ENCODE data around the gene PKP4. TPM values are rescaled to one million over a fixed set of nuclear protein-coding genes. Genes with fewer than 3 reads are reported as not detected.
"Not testable (repeated sequence)": the region's sequence is repeated elsewhere in the genome, so short reads cannot be mapped to it uniquely, and the experiment has no call there.

Gene PKP4
- total RNA-seq, 1 experiment from 2014 or later = 37.3 TPM

- DNase-seq (ENCODE audit: low read depth) = no peak
Observed at GRCh38 chr2:158671360-158672245, 214.9 kb downstream of the PKP4 start.

- DNase-seq (ENCODE audit: low read depth) = no peak
Observed at GRCh38 chr2:158676295-158676694, 219.5 kb downstream of the PKP4 start.

DNA sequence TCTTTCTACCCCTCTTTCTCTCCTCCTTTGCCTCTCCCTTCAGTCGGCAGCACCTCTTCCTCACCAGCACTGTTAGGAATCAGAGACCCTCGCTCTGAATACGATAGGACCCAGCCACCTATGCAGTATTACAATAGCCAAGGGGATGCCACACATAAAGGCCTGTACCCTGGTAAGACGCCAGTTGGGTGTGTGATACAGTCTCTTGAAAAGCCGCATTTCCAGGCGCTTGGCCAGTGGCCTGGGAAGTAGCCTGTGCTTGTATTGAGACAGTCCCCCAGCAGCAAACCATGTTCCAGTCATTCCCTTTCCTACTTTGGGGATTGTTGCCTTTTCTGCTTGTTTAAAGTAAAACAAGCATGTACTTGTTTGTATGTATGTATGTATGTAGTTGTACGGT, 219.9 kb downstream of the PKP4 start:
- DNase-seq (ENCODE audit: low read depth) = no peak

GRCh38 chr2:158677542-158677941, 220.8 kb downstream of the PKP4 start:
- DNase-seq (ENCODE audit: low read depth) = no peak

- no peak for DNase-seq (ENCODE audit: low read depth)
Observed at GRCh38 chr2:158681816-158682215, 225.1 kb downstream of the PKP4 start.

GRCh38 chr2:158685646-158686045, 228.9 kb downstream of the PKP4 start:
- DNase-seq (ENCODE audit: low read depth) = no peak

GRCh38 chr2:158686210-158686691, 229.5 kb downstream of the PKP4 start:
- DNase-seq (ENCODE audit: low read depth) = no peak

- no peak for DNase-seq (ENCODE audit: low read depth)
Observed at GRCh38 chr2:158687315-158687714, 230.6 kb downstream of the PKP4 start.

- peak; percentile 73 for DNase-seq (ENCODE audit: low read depth)
Observed at GRCh38 chr2:158688721-158689120, 232.0 kb downstream of the PKP4 start.

- DNase-seq (ENCODE audit: low read depth) = no peak
Observed at GRCh38 chr2:158689391-158689790, 232.6 kb downstream of the PKP4 start.

GRCh38 chr2:158690823-158691222, 234.1 kb downstream of the PKP4 start:
- DNase-seq (ENCODE audit: low read depth) = no peak

GRCh38 chr2:158691619-158692018, 234.9 kb downstream of the PKP4 start:
- no peak for DNase-seq (ENCODE audit: low read depth)

GRCh38 chr2:158692372-158693103, 235.8 kb downstream of the PKP4 start:
- DNase-seq (ENCODE audit: low read depth) = no peak

DNA sequence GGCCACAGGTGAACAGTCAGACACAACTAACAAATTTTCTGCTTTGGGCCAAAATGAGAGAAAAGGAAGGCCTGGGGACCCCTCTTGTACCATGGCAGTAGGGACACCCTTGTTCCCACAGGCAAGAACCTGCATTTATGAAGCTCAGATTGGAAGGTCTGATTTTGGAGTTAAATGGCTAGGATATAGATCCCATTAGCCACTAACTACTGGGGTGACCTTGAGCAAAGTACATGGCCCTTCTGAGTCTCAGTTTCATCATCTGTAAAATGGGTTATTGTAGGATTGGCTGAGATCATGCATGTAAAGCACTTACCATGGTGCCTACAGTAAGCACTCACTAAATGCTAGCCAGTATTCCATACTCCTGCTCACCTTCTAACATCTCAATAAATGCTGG, 236.7 kb downstream of the PKP4 start:
- DNase-seq (ENCODE audit: low read depth) = no peak

- DNase-seq (ENCODE audit: low read depth) = no peak
Observed at GRCh38 chr2:158695305-158695704, 238.6 kb downstream of the PKP4 start.

GRCh38 chr2:158695744-158696143, 239.0 kb downstream of the PKP4 start:
- not testable (repeated sequence) for DNase-seq (ENCODE audit: low read depth)

DNA sequence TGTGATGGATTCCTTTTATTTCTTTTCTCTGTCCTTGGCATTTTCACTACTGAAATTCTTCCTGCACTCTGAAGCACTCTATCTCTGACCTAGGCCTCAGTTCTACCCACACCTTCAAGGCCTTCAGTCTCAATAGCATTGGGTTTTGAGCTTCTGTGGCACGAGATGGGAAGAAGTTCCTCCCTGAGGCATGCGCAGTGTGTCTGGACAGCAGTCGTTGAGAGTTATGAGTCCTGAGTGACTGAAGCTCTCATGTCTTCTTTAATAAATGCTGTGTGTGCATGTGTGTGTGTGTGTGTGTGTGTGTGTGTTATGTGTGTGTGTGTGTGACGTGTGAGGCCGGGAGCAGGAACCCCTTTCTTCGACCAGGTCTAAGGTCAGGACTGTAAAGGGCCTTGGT, 242.6 kb downstream of the PKP4 start:
- DNase-seq (ENCODE audit: low read depth) = no peak

GRCh38 chr2:158701101-158701500, 244.3 kb downstream of the PKP4 start:
- DNase-seq (ENCODE audit: low read depth) = no peak

DNA sequence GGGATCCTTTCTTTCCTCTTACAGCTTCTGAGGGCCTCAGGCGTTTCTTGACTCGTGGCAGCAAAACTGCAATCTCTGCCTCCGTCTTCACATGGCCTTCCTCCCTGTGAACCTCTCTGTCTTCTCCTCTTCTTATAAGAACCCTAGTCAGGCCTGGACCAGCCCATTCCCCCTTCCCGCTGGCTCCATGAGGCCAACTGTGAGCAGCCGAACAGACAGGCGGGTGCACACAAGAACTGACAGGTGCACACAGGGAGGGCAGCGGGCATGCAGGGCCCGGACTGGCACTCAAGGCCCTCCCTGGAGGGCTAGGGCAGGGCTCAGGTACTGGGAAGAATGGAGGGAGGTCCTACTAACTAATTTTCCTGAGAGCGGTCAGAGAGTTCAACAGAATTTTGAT, 246.0 kb downstream of the PKP4 start:
- DNase-seq (ENCODE audit: low read depth) = no peak

DNA sequence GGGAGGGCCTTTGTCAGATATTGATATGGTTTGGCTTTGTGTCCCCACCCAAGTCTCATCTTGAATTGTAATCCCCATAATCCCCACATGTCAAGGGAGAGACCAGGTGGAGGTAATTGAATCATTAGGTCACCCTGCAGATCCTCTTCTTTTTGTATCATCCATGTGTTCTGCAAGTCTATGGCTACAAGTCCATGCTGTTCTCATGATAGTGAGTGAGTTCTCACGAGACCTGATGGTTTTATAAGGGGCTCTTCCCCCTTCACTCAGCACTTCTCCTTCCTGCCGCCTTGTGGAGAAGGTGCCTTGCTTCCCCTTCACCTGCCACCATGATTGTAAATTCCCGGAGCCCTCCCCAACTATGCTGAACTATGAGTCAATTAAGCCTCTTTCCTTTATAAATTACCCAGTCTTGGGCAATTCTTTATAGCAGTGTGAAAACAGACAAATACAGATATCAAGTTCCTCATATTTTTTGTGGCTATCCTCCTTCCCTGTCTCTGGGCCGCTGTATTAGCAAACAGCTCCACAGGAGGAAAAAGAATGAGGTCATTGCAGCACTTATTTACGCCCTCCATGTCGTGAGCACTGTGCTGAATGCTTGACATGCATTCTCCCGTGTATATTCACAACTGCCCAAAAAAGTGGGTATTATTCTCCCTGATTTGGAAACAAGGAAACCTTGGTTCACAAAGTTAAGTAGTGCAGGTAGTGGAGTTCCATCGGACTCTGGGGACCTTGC, 248.1 kb downstream of the PKP4 start:
- DNase-seq (ENCODE audit: low read depth) = not testable (repeated sequence)

DNA sequence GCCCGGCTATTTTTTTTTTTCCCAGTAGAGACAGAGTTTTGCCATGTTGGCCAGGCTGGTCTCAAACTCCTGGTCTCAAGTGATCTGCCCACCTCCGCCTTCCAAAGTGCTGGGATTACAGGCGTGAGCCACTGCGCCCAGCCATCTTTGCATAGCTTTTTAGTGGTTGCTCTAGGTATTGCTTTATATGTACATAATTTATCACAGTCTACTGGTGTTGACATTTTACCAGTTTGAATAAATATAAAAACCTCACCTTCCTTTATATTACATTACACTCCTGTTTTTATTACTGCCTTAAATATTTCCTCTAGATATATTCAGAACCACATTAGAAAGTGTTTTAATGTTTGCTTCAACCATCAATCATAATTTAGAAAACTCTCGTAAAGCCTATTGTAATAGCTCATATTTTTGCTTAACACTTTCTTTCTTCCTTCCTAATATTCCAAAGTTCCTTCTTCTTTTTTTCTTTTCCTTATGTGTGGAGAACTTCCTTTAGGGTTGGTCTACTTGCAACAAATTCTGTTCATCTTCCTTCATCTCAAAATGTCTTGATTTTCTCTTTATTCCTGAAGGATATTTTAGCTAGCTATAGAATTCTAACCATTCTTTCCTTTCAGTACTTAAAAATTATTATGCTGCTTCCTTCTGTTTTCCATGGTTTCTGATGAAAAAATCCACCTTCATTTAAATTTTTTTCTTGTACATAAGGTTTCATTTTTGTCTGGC, 256.2 kb downstream of the PKP4 start:
- no peak for DNase-seq (ENCODE audit: low read depth)
